Measurements from ENCODE around the gene LDLRAD3.
A peak's percentile ranks its signal among the peaks of the same experiment; 100 is the strongest.

LDLRAD3 gene

DNA sequence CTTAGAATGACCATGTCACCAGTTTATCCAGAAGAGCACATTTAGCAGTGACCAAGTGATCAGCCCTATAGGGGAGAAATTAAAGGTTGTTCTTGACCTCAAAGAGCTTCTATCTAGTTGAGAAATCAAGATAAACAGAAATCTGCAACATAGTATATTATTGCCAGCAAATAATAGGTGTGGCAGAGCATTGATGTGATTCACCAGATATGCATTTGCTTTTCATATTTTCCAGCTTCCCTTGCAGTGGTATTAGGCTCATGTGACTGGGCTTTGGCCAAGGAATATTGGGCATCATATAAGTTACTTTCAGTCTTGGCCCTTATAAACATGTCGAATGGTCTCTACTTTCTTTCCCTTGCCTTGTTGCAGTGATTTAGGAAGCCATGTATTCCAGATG lies 310.9 kb downstream of the LDLRAD3 start:
- no peak for DNase-seq

DNA sequence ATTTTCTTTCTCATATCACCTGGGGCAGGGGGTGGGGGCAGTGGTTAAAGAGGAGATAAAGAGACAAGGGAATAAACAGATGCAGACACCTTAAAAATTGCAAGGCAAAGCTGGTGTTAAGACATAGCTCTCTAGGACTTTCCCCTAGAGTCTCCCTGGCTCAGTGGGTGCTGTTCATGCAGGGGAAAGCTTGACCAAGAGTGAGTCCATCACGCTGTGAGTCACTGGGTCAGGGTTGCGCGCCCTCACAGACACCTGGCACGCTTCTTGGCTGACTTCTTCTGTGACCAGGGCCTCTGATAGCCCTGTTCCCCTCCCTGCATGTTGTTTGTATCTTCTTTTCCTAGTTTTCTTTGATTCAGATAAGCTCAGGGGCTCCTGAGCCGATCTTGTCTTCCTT lies 313.5 kb downstream of the LDLRAD3 start:
- no peak for DNase-seq

DNA sequence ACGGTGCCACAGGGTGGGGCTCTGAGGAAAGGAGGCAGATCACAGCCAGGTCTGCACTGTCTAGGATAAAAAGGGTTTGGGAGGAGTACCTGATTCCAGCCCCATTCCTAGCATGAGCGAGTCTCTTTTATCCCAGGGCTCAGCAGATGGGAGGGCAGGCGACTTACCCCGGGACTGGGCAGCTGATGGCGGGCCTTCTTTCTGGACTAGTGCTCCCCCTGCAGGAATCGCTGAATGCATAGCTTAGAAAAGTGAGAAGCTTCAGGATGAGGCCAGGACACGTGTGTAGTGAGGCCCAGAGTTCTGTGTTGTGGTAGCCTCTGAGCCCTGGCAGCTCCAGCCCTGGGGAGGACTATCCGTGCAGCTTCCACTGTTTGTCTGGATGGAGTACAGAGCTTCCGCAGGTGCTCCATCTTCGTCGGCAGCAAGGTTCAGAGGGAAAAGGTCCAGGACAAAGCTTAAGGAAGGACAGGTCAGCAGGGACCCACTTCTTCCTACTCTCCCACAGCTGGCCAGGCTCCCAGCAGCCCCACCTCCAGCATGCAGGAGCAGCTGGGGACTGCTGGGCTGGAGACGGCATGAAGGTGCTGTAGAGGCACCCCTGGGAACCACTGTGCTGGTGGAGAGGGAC lies 315.0 kb downstream of the LDLRAD3 start:
- peak; percentile 12 for DNase-seq

DNA sequence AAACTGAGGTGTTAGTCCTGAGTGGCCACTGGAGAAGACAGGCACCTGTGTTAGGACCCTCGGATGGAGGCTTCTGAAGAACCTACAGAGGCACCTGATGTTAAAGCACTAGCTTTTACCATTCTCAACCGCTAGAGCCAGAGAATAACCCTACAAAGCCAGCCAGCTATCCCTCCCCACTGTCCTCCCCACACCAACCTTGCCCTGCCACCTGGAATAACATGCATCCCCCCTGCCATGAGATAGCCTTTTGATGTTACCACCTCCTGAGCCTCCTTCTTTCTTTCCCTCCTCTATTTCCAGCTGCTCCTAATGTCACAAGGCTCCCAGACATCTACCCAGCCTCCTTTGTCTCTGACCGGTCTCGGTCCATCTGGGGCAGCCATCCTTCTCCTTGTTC lies 317.2 kb downstream of the LDLRAD3 start:
- no peak for DNase-seq

DNA sequence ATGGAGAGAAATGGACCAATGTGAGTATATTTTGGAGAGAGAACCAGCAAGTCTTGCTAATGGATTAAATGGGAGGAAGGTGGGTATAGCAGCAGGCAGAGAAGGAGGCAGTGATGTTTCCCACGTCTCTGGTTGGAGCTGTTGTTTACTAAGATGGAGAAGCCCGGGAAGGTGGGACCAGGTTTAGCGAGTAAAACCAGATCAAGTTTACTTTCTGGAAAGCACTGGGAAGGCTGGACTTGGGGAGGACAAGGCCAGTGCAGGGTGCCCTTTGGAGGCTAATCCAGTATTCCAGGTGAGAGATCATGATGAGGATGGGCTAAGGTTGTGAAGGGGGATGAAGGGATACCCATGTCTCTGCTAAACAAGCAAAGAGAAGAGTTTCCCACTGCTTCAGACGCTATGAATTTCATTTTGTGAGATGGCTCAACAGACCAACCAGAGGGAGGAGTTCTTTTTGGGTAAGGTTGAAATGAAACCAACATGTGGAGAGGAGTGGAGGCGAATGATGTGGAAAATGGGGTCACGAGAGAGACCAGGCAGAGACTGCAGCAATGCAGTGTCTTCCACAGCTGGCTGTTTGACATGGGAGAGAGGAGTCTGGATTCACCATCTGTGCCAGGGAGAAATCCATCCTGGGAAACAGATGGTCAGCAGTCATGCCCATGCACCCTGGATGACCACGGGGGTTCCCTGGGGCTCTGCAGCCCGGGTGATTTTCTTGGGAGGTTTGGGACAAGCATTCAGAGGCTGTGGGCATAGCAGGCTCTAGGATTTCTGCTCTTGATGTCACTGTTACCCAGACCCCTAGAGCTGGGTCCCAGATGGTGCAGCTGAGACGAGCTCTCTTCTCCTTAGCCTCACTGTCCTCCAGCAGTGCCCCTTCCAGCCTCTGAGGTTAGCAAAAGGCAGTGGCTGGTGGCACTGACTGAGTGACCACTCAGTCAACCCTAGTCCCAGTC lies 320.4 kb downstream of the LDLRAD3 start:
- no peak for DNase-seq

GRCh38 chr11:36264973-36265344 lies 321.1 kb downstream of the LDLRAD3 start:
- DNase-seq = no peak

GRCh38 chr11:36265793-36266628 lies 322.1 kb downstream of the LDLRAD3 start:
- DNase-seq = peak; percentile 56

DNA sequence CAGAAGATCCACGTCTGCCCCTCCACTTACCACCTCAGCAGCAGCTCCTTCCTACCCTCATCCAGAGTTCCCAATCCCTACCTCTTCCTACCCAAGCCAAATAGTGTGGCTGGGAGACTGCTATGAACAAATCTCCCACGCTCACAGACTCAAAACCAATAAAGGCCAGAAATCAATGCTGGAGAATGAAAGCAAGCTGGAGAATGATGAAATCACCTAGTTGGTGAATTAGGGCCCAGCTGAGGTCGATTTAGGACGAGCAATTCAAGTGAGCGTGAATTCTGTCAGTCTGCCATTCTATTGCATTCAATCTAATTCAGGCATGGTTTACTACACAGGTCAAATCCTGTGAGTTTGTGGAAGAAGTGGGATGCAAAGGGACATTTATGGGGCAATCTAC lies 322.9 kb downstream of the LDLRAD3 start:
- no peak for DNase-seq

DNA sequence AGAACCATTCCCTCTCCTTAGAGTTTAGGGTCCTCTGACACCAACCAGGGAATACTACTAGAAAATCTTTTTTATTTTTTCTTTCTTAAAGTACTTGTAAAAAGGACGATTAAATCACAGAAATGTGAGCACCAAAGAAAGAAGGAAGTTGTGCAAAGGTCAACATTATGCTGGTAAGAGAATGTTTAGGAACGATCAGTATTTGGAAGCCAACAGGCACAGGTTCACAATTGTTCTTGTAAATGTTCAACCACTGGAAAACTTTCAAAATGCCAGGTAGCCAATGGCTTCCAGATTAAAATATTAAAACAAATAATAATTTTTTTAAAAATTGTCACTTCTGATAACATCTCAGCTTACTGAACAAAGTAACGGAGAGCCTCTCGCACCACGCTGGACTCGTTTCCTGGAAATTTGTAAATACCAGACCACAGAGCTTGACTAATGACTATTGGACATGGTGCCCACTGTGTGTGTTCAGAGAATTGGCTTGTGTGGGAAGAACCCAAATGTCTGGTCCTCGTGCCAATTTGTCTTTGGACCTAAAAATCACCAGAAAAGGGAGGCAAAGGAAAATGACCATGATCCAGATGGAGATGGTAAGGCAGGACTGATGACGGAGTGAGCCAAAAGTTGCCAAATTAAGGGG lies 324.6 kb downstream of the LDLRAD3 start:
- DNase-seq = no peak

DNA sequence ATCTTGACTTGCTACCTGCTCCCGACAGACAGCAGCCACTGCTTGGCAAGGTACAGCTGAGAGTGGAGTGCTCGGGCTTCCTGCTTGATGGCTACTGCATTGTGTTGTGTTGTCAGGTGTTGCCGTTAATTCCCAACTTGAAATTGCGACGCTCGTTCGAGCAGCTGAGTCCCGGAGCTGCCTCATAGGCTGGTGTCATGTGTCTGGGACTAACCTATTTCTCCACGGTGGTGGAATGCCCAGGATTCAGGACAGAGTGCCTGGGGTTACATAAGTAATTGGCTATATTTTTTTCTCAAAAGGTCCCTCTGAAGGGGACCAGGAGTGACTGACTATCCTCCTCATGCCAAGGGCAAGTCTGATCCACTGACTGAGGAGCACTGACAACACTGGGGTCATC lies 326.8 kb downstream of the LDLRAD3 start:
- DNase-seq = no peak

- no peak for DNase-seq
Observed at GRCh38 chr11:36271794-36272407, 328.0 kb downstream of the LDLRAD3 start.

DNA sequence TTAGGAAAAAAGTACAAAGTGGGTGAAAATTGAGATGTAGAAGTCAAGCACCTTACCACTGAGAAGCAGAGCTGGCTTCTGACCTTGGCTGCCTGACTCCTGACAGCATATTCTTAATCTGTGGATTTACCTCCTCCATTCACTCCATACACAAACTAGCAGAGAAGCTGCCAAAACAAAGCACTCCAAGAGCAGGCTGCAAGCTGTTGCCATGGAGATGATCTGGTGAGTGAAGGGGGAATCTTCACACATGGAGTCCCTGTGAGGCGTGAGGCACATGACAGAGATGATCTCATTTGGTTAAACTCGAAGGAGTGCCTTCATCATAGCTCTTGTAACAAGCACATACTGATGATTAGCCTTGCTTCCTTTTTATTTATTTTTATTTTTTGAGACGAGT lies 329.2 kb downstream of the LDLRAD3 start:
- peak; percentile 91 for DNase-seq

DNA sequence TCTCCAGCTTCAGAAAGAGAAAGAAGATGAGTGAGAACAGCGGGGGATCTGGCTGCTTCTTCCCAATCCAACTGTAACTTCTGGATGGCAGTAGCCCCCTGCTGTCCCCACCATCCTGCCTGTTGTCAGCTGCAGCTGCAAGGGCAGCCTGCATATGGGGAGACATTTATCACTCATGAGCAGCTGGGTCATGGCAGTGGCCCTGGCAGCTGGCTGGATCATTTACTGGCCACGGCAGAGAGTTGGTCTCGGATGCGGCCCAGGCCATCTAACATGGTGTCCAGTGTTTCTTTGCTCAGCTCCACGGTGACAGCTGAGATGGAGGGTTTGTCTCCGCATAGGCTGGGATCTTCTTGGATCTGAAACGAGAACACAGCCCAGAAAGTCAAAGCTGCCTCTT lies 330.6 kb downstream of the LDLRAD3 start:
- no peak for DNase-seq

- no peak for DNase-seq
Observed at GRCh38 chr11:36278531-36279282, 334.8 kb downstream of the LDLRAD3 start.

- DNase-seq = no peak
Observed at GRCh38 chr11:36280531-36280930, 336.7 kb downstream of the LDLRAD3 start.
